ENCODE results near the gene ATP1A1. TPM values are rescaled to one million over a fixed set of nuclear protein-coding genes. Genes with fewer than 3 reads are reported as not detected.

ATP1A1 gene
- total RNA-seq, 1 donor from 2014 or later, result 1,192 TPM

DNA sequence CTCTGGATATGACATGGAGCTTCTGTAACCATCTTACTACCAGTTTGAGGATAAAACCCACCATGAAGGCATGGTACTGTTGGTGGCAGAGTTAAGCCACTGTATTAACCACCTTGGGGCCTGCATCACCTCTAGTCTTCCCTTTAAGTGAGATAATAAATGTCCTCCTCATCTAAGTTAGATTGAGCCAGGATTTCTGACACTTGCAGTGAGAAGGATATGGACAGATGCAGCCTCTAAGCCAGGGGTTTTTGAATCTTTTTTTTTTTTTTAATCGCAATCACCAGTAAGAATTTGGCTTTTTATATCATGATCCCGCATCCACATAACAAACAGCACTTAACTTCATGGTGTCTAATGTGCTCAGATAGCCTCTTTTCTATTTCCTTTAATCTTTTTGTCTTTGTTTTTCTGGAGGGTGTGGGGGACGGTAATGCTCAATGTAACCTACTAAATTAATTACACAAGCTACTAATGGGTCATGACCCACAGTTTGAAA, 42.2 kb downstream of the ATP1A1 start:
- no peak for DNase-seq (ENCODE audit: low read depth)

DNA sequence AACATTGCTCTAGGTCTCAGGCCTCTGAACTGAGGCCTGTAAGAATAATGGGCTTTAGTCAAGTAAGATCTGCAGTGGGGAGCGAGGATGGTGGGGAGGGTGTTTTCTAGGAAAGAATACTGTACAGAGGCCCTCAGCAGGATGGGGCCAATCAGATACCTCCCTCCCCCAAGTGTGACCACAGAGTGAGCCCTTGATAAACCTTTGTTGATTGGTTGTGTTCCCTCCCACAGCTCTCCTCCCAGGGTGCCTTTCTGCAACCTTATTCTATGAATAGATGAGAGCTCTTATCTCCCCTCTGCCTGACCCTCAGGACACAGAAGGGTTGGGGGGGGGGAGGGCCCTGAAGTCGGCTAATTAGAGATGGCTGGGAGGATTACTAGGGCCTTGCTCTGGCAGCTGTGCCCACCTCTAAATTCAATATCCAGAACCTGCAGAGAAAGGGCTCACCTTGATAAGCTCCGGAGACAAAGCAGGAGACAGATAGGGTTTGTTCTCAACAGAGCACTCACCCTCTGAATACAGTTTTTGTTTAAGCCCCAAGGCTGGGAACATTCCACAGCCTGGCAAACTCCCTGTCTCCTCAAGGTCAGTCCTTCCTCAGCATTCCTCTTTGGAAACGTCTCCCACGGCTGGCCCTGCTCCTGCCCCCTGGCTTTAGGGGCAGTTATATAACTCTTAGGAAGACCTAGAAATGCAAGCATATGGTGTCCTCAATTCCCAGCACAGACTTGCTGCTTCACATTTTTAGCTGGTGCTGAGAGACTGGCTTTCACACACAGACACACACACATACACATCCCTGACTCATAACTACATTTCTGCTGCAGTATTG, 42.9 kb downstream of the ATP1A1 start:
- DNase-seq (ENCODE audit: low read depth), result no peak

DNA sequence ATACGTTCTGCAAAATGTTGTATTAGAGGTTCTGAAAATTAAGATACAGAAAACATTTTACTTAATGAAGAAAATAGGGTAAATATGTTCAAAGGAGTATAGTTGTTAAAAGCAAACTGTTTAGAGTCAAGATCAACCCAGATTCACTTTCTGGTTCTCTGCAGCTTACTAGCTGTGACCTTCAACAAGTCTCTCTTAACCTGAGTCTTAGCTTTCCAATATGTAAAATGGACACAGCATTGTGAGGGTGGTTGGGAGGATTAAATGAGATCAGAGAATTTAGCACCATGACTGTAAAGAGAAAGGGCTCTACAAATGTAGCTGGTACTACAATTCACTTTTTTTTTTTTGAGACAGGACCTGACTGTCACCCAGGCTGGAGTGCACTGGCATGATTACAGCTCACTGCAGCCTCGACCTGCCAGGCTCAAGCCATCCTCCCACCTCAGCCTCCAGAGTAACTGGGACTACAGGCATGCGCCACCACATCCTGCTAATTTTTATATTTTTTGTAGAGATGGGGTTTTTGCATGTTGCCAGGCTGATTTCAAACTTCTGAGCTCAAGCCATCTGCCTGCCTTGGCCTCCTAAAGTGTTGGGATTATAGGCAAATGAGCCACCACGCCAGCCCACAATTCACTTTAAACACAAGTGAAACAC, 43.9 kb downstream of the ATP1A1 start:
- DNase-seq (ENCODE audit: low read depth), result no peak

DNA sequence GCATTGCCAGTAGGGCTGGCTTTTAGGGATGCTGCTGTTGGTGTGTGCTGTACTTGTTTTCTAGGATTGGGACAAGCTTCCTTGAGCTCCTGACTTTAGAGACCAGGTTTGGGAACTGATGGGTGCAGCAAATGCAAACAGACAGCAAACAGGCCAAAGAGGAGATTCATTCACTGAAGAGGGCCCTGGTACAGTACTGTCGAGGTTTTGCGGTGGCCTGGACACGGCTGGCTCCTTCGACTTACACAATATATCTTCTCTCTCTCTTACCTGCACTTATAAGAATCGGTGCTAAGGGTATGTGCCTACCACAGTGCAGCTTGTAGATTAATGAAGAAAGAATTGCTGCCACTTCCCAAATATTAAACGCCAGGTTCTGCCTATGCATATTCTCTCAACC, 44.6 kb downstream of the ATP1A1 start:
- no peak for DNase-seq (ENCODE audit: low read depth)

DNA sequence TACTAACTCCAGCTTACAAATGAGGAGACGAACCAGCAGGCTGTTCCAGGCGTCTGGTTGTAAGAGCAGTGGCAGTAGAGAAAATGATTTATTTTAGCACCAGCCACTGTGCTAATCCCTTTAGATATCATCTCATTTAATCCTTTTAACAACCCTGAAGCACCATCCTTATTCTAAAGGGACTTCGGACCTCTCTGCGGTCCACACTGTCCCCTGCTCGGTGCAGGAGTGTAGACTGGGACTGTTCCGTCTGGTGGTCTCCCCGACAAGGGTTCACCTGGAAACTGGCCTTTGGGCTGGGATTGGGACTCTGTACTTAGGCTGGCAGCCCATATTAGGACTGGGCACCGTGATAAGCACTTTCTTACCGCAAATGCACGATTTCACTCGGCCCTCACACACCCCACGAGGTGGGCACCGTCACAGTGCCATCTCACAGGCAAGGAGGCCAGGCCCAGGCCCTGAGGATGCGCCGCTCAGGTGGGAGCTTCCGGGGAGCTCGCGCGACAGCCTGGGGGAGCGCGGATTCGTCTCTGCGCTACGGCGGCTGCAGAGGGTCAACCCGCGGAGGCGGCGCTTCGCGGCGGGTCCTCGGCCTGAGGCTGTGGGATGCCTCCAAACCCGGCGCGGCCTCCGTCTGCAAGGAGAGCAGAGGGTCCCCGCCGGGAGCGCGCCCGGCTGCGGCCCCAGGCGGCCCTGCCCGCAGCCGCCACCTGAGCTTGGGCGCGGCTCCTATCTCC, 45.2 kb downstream of the ATP1A1 start:
- DNase-seq (ENCODE audit: low read depth), result peak; percentile 42

DNA sequence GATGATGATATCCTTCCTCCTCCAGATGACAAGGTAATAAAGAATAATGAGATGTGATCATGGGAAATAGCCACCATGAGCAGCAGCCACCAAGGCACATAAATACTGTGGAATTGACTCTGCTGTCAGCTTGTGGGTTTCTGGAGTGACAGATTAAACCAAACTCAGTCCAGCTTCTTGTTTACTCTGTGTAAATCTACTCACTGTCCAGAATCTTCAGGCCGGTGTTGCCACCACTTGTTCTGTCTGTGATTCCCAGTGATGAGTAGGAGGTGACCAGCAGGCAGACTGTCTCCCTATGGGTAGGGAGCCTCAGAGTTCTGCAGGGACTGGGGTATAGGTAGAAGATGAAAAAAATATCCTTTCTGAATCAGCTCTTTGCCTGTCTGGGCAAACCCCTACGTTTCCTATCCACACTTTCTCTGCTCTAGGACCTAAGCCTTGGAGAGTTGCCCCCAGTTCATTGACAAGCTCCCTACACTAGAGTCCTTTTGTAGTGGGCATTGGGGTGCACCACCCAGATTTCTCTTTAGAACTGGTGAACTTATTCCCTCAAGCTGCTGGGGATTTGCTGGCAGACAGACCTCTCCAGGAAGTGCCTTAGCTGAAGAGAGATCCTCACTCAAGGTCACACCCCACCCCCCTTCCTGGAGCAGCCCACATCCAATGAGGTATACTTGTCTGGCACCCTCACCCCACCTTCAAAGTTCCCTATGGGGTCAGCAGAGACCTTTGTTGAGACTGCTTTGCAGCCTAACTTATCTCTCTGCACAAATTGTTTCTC, 47.6 kb downstream of the ATP1A1 start:
- peak; percentile 44 for DNase-seq (ENCODE audit: low read depth)

DNA sequence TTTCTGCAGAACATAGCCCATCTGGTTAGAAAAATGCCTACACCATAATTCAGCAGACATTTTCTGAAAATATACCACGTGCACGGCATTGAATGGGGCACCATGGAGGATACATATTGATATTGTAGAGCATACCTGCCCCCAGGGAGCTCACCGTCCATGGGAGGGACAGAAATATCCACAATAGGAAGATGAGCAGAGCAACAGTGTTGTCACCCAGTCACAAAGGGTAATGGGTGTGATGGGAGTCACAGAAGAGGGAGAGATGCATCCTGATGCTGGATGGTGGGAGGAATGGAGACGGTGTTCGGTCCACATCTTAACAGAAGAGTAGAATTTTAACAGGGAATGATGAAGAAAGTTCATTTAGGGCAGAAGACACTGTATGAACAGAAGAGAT, 51.4 kb downstream of the ATP1A1 start:
- no peak for DNase-seq (ENCODE audit: low read depth)

DNA sequence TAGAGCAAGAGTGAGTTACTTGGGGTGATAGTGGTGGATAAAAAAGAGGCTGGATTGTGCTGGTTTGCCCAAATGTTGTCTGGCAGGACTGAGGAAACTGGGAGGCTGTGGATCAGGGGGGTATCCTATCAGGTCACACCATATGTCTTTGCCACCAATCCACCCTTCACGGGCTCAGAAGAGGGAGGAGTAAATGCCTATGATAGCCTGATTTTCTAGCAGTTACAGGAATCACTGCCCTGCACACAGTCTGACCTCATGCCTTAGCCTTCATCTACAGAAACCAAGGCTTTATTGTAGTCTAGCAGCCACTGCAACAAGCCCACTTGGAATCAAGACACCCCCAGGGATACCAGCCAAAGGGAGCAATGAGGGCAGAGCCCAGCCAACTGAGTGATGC, 51.8 kb downstream of the ATP1A1 start:
- DNase-seq (ENCODE audit: low read depth), result no peak

DNA sequence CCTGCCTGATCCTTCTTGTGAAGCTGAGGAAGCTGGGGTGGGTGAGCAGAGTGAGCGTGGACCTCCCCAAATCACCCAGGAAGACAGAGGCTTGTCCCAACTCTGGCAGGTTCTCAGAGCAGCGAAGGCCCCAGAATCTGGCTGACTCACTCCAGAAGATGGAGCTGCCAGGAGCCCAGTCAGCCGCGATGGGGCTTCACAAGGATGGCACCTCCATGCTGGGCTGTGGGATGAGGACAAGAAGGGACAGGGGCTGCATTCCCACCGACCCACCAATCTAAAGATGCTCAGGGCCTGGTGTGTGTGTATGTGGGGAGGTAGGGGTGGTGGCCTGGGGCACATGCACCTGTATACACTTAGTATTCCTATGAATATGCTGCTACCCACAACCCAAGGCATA, 52.9 kb downstream of the ATP1A1 start:
- DNase-seq (ENCODE audit: low read depth), result no peak

DNA sequence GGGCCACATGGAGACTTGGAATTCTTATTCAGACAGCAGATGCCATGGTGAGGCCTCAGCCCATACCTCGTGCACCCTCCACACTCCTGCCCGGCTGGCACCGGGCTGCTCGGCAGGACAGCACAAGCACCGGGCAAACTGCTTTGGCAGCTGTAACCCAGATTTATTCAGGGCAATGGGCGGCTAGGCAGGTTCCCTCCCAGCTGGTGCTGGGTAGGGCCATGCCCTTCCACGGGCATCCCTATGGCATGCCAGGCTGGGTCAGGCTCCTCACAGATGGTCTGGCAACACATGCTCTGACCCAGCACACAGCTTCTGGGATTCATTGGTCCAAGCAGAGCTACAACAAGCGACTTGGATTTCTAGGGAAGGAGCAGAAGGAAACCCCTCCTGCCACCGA, 53.4 kb downstream of the ATP1A1 start:
- no peak for DNase-seq (ENCODE audit: low read depth)

DNA sequence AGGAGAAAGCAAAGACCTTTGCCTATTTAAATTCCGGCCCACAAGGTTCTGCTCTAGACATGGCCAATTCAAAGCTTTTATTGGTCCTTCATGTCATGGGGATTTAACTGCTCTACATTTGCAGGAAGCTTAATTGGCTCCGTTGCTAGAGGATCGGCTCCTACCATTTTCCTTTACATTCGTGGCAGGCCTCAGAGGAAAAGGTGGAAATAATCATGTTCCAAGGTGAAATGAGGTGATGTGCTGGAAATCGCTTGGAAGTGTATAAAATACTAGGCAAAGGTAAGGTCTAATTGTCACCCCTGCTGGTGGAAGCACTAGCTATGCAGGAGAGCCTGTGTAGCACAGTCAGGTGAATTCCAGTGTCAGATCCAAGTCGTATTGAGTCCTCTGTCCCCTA, 55.5 kb downstream of the ATP1A1 start:
- DNase-seq (ENCODE audit: low read depth), result no peak

DNA sequence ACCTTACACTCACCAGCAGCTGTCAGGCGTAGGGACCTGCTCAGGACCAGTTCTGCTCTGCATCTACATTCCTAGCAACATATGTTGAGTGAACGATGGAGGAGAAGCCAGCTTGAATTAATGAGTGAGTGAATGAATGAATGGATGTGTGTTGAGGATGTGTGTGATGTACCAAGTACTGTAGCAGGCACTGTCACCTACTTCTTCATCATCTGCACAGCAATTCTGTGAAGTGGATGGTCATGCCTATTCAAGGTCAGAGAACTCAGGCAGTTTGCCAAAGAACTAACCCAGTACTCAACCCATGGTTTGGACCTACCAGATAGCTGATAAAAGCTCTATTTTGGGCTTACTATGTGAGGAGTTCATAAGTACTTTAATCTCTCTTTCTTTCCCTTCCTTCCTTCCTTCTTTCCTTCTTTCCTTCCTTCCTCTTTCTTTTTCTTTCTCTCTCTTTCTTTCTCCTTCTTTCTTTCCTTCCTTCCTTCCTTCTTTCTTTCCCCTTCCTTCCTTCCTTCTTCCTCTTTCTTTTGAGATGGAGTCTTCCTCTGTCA, 56.9 kb downstream of the ATP1A1 start:
- DNase-seq (ENCODE audit: low read depth), result no peak

DNA sequence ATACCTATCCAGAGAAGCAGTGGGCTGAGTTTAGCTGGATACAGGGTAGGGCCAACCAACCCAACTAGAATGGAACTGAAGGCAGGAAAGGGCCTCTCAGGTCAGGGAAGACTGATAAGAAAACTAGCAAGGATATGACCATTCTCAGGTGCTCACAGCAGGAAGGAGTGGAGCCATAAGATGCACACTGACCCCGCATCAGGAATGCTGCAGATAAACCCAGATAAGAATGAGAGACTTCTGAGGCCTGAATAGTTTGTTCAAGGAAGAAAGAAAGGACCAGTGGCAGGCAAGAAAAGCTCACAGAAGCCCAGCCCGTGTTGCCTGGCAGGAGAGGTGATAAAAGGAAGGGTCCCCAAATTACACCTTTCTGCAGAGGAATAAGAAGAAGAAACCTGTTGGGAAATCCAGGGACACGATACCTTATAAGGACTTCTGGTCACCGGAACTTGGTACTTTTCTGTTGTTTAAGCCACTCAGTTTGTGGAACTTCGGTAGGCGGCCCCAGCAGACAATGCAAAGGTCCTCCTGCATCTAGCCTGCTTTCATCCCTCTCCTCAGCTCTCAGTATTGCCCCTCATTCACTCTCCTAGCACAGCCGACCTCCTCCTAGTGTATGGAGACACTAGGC, 58.9 kb downstream of the ATP1A1 start:
- DNase-seq (ENCODE audit: low read depth), result no peak

DNA sequence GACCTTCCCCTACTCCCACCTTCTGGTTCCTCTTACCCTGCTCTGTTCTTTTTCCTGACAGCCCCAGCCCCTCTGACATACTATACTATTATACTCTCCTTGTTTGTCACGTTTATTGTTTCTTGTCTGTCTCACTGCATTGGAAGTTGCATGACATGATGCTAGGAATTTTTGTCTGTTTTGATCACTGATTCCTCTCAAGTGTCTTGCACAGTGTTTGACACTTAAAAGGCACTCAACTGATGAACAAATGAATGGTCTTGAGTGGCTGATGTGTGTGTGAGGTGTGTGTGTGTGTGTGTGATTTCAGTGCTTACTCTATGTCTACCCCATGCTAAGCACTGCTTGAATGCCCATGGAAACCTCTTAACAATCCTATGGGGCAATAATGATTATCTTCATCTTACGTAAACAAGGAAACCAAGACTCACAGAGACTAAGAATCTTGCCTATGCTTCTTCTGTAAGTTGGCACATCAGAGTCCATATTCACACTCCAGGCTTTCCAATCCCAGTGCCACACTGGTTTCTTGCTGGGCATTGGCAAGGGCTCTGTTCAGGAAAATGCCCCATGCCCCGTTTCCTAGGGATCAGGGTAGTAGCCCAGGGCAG, 59.7 kb downstream of the ATP1A1 start:
- DNase-seq (ENCODE audit: low read depth), result no peak

DNA sequence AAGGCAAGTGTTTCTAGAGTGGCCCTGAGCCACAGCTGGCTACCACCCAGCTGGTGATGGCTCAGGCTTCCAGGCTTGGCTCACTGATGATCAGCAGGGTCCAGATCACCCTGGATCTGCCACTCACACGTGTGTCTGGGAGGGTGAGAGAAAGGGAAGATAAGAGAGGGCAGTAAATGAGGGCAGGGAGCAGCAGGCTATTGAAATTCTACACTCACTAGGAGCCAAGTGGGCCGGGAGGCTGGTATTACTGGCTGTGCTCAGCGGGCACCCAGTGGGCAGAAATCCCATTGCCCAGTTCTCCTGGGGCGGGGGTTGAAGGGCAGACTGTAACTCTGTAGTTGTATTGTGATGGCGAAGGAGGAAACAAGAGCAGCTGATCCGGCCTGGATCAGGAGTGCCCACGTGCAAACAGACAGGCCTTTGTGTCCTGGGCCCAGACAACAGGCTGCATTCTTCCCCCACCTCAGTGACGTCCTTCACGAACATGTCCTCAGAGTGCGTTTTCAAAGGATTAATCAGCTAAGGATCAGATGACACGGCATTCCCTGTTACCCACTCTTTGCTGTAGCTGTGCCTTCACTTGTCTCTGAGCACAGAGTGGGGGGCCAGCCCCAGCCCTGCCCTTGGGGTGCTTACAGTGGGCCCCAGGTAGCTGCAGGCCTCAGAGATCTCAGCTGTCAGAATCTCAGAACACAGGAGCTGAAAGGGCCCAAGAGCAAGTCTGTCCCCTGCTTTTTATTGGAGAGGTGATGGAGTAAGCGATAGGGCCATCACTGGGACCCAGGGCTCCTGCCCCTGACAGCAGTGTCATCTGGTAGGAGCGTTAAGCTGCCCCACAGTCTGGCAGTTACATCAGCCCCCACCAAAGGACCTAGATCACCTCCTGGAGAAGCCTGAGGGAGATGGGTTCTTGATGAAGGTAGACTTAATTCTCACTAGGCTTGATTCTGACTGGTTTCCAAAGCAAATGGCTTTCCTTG, 60.5 kb downstream of the ATP1A1 start:
- DNase-seq (ENCODE audit: low read depth), result no peak

DNA sequence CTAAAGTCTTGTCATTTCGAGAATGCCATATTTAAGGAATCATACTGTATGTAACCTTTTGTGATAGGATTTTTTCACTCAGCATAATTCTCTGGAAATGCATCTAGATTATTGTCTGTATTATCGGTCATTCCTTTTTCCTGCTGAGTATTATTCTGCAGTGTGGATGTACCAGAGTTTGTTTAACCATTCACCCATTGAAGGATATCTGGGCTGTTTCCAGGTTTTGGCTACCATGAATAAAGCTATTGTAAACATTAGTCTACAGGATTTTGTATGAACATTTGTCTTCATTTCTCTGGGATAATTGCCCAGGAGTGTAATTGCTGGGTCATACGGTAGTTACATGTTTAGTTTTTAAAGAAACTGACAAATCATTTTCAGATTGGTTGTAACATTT, 61.8 kb downstream of the ATP1A1 start:
- no peak for DNase-seq (ENCODE audit: low read depth)

DNA sequence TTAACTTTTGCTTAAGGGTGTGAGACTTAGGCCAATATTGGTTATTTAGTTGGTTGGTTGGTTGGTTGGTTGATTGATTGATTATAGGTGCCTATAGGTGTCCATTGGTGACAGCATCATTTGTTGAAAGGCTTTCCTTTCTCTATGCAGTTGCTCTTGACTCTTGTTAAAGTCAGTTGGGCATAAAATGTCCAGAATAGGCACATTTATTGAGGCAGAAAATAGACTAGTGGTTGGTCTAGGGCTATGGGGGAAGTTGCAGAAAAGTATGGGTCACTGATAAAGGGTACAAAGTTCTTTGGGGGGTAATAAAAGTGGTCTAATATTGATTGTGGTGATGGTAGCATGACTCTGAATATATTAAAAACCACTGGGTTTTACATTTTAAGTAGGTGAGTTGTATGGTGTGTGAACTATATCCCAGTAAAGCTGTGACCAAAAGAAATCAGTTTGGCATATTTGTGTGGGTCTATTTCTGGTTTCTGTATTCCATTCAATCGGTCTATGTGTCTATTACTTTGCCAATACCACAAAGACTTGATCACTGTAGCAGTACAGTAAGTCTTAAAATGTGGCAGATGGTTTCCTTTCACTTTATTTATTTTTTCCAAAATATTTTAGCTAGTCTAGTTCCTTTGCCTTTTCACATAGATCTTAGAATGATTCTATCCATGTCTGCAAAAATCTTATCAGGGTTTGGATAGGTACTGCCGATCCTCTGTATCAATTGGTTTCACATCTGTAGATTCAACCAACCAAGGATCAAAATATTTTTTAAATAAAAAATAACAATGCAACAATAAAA, 63.0 kb downstream of the ATP1A1 start:
- no peak for DNase-seq (ENCODE audit: low read depth)

DNA sequence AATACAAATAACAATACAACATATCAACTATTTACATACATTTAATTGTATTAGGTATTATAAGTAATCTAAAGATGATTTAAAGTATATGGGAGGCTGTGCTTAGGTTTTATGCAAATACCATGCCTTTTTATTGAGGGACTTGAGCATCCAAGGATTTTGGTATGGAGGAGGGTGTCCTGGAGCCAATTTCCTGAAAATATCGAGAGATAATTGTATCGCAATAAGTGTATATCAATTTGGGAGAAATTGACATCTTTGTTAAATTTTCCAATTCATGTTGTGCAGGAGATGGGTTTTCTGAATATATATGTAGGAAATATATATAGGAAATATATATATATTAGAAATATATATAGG, 63.5 kb downstream of the ATP1A1 start:
- no peak for DNase-seq (ENCODE audit: low read depth)

DNA sequence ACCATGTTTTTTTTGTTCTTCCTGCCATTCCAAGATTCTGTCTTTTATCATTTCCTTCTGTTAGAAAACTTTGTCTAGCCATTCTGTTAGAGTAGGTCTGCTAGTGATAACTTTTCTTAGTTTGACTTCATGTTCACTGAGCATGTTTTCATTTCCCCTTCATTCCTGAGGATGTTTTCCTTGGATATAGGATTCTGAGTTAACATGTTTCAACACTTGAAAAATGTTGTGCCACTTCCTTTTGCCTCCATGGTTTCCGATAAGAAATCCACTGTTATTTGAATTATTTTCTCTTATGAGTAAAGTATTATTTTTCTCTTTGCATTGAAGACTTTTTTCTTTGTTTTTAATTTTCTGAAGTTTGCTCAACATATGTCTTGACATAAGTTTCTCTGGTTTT, 66.7 kb downstream of the ATP1A1 start:
- DNase-seq (ENCODE audit: low read depth), result no peak
